Osteocyte (in vitro differentiated cells): ENCODE data around the gene GDNF. TPM values are rescaled to one million over a fixed set of nuclear protein-coding genes. Genes with fewer than 3 reads are reported as not detected.
"Not testable (repeated sequence)": the region's sequence is repeated elsewhere in the genome, so short reads cannot be mapped to it uniquely, and the experiment has no call there.

ENCODE experiments used
- DNase-seq: peaks from one replicate; pipeline ENCODE4 v3.0.0; 2021; ENCODE audit warnings: mixed read lengths; ENCODE audit not compliant: unreplicated experiment; ENCODE audit errors: extremely low spot score
- H3K27ac Mint-ChIP-seq: one replicate; pipeline ENCODE4 v1.8.0; 2021; ENCODE audit warnings: mild to moderate bottlenecking, mixed read lengths; ENCODE audit not compliant: unreplicated experiment
- H3K27me3 Mint-ChIP-seq: one replicate; pipeline ENCODE4 v1.8.0; 2021; ENCODE audit warnings: mixed read lengths; ENCODE audit not compliant: unreplicated experiment
- H3K36me3 Mint-ChIP-seq: one replicate; pipeline ENCODE4 v1.8.0; 2021; ENCODE audit warnings: mixed read lengths; ENCODE audit not compliant: unreplicated experiment
- H3K4me1 Mint-ChIP-seq: one replicate; pipeline ENCODE4 v1.8.0; 2021; ENCODE audit warnings: mixed read lengths; ENCODE audit not compliant: unreplicated experiment
- H3K4me3 Mint-ChIP-seq: one replicate; pipeline ENCODE4 v1.8.0; 2021; ENCODE audit warnings: mild to moderate bottlenecking, moderate library complexity, mixed read lengths; ENCODE audit not compliant: unreplicated experiment
- H3K9me3 Mint-ChIP-seq: one replicate; pipeline ENCODE4 v1.8.0; 2021; ENCODE audit warnings: mixed read lengths; ENCODE audit not compliant: unreplicated experiment
- CTCF ChIP-seq: fragments of 200-600 bp; sonication (generic); IDR thresholded peaks from 2 replicates; pipeline ENCODE4 v1.5.0; 2021; ENCODE audit warnings: antibody characterized with exemption, mild to moderate bottlenecking, moderate library complexity
- total RNA-seq: library from RNA; stranded (reverse); gene quantifications from 2 replicates; pipeline ENCODE4 v1.2.1, GENCODE V29; 2021

The GDNF gene
- total RNA-seq, 1 donor from 2014 or later = 0.32 TPM

- Mint-ChIP-seq H3K4me1 (no peaks in the 10 kb centered on the region), H3K4me3 (no peak overlapping the region), H3K27me3 (peaks cover 12% of the 10 kb centered on the region), H3K27ac (no peak overlapping the region), H3K36me3 (peaks cover 2% of the 10 kb centered on the region), H3K9me3 (peaks cover 21% of the 10 kb centered on the region)
- no peak for TF ChIP-seq CTCF
- no peak for DNase-seq
Measured at GRCh38 chr5:37799865-37800421, 39.9 kb downstream of the GDNF start.

- not testable (repeated sequence) for H3K27me3 Mint-ChIP-seq, H3K4me1 Mint-ChIP-seq, H3K27ac Mint-ChIP-seq, H3K36me3 Mint-ChIP-seq, H3K4me3 Mint-ChIP-seq, DNase-seq
- peaks cover 34% of the 10 kb centered on the region for H3K9me3 Mint-ChIP-seq
Measured at GRCh38 chr5:37796435-37796834, 43.4 kb downstream of the GDNF start.

GRCh38 chr5:37795292-37795691, 44.5 kb downstream of the GDNF start:
- not testable (repeated sequence) for H3K4me3 Mint-ChIP-seq, H3K36me3 Mint-ChIP-seq, DNase-seq, H3K27me3 Mint-ChIP-seq, H3K4me1 Mint-ChIP-seq, H3K27ac Mint-ChIP-seq
- peaks cover 29% of the 10 kb centered on the region for H3K9me3 Mint-ChIP-seq

- no peak for TF ChIP-seq CTCF
- Mint-ChIP-seq H3K4me3 (no peak overlapping the region), H3K4me1 (no peaks in the 10 kb centered on the region), H3K27ac (no peak overlapping the region), H3K9me3 (peaks cover 23% of the 10 kb centered on the region), H3K36me3 (no peaks in the 10 kb centered on the region), H3K27me3 (no peaks in the 10 kb centered on the region)
- DNase-seq = no peak
Measured at GRCh38 chr5:37792975-37793631, 46.7 kb downstream of the GDNF start.

- H3K27ac Mint-ChIP-seq = no peak overlapping the region
- no peak for TF ChIP-seq CTCF
- H3K27me3 Mint-ChIP-seq = no peaks in the 10 kb centered on the region
- DNase-seq = no peak
- H3K4me3 Mint-ChIP-seq = no peak overlapping the region
- H3K9me3 Mint-ChIP-seq = peaks cover 23% of the 10 kb centered on the region
- no peaks in the 10 kb centered on the region for H3K36me3 Mint-ChIP-seq
- no peaks in the 10 kb centered on the region for H3K4me1 Mint-ChIP-seq
Measured at GRCh38 chr5:37791321-37791720, 48.5 kb downstream of the GDNF start.

GRCh38 chr5:37789991-37790390, 49.9 kb downstream of the GDNF start:
- H3K27me3 Mint-ChIP-seq = no peaks in the 10 kb centered on the region
- no peak overlapping the region for H3K4me3 Mint-ChIP-seq
- H3K4me1 Mint-ChIP-seq = no peaks in the 10 kb centered on the region
- H3K36me3 Mint-ChIP-seq = no peaks in the 10 kb centered on the region
- TF ChIP-seq CTCF = no peak
- DNase-seq = no peak
- peaks cover 13% of the 10 kb centered on the region for H3K9me3 Mint-ChIP-seq
- H3K27ac Mint-ChIP-seq = no peak overlapping the region
